Ascending aorta (tissue), 2 donors: ENCODE data around the gene TMEM151B. TPM values are rescaled to one million over a fixed set of nuclear protein-coding genes. Genes with fewer than 3 reads are reported as not detected.
A peak's percentile ranks its signal among the peaks of the same experiment; 100 is the strongest.

Experiments used
- DNase-seq, 2 donors: peaks; one replicate each; pipeline ENCODE4 v3.0.0-alpha.2; 2019; ENCODE audit warnings: low spot score in 2 of 2
- H3K27ac ChIP-seq, 2 donors: fragments of 200-600 bp; sonication (generic); one replicate each; pipeline ENCODE4 v1.5.1; 2016 to 2017; ENCODE audit warnings: mild to moderate bottlenecking in 1 of 2
- H3K27me3 ChIP-seq: fragments of 200-600 bp; sonication (generic); one replicate; pipeline ENCODE4 v1.5.1; 2017
- H3K36me3 ChIP-seq, 2 donors: fragments of 200-600 bp; sonication (generic); one replicate each; pipeline ENCODE4 v1.5.1; 2016
- H3K4me1 ChIP-seq, 2 donors: fragments of 200-600 bp; sonication (generic); one replicate each; pipeline ENCODE4 v1.5.1; 2016 to 2017; ENCODE audit warnings: mild to moderate bottlenecking in 1 of 2
- H3K4me3 ChIP-seq, 2 donors: fragments of 200-600 bp; sonication (generic); one replicate each; pipeline ENCODE4 v1.5.1; 2016 to 2017; ENCODE audit warnings: mild to moderate bottlenecking in 1 of 2
- H3K9me3 ChIP-seq, 2 donors: fragments of 200-600 bp; sonication (generic); one replicate each; pipeline ENCODE4 v1.5.1; 2016
- CTCF ChIP-seq, 3 experiments: fragments of 200-600 bp in 2 of 3; fragments of 450-650 bp in 1 of 3; sonication (generic) in 2 of 3; IDR thresholded peaks; one replicate each; pipeline ENCODE4 v1.5.1; 2016 to 2019; ENCODE audit warnings: antibody characterized with exemption in 3 of 3, mild to moderate bottlenecking in 1 of 3, moderate library complexity in 1 of 3
- intact Hi-C: fragments of 100-400 bp; cut with DNase I; formaldehyde crosslinking; loops from one replicate; pipeline ENCODE4 v1.15.1; 2023
- total RNA-seq: library from RNA; depleted of rRNA; stranded (reverse); fragments of >200 nt; gene quantifications from one replicate; pipeline ENCODE4 v1.1.0, GENCODE V29; 2016

TMEM151B gene
- not detected for total RNA-seq

- H3K9me3 ChIP-seq = no peaks in the 10 kb centered on the region
- no peak within 1 kb of the TSS for H3K27ac ChIP-seq
- H3K36me3 ChIP-seq = no peaks in the 10 kb centered on the region
- no peak for TF ChIP-seq CTCF (IDR thresholded peaks at IDR 0.05)
- peaks cover 0 to 2% of the 10 kb centered on the region in 2 donors for H3K4me1 ChIP-seq
- no peak for DNase-seq
- intact Hi-C loops = loop anchor here (5.0 kb wide), 3 partner anchors 42 to 187 kb away; partner anchors contain the start of genes AARS2 and CDC5L
- H3K4me3 ChIP-seq = peak within 1 kb of the TSS; percentile 48 to 58
- peaks cover 13% of the 10 kb centered on the region for H3K27me3 ChIP-seq
Measured at GRCh38 chr6:44269921-44270525, at the start of gene TMEM151B. Gene TMEM151B, plus strand, starts transcription at chr6:44270450. Its CDS starts 293 bp downstream, at chr6:44270743.

- Histone ChIP-seq H3K27ac (peak overlapping the region; percentile 95 to 99), H3K4me3 (peak overlapping the region in 1 of 2 donors; percentile 90), H3K36me3 (no peaks in the 10 kb centered on the region), H3K9me3 (no peaks in the 10 kb centered on the region), H3K4me1 (peaks cover 38 to 64% of the 10 kb centered on the region in 2 donors), H3K27me3 (no peaks in the 10 kb centered on the region)
- no peak for DNase-seq
- intact Hi-C loops = loop anchor here (1.0 to 5.0 kb wide), 5 partner anchors 16 to 166 kb away; partner anchors contain the start of genes CDC5L, MRPL14 and TMEM63B
- TF ChIP-seq CTCF (IDR thresholded peaks at IDR 0.05) = no peak
Measured at GRCh38 chr6:44220913-44221290, 49.3 kb upstream of the TMEM151B start.

- peak; percentile 84 to 91 (median 86) for TF ChIP-seq CTCF (IDR thresholded peaks at IDR 0.05)
- Histone ChIP-seq H3K4me3 (peak overlapping the region; percentile 71 to 94), H3K27me3 (no peaks in the 10 kb centered on the region), H3K27ac (peak overlapping the region; percentile 95 to 99), H3K9me3 (no peaks in the 10 kb centered on the region), H3K36me3 (no peaks in the 10 kb centered on the region), H3K4me1 (peaks cover 44 to 69% of the 10 kb centered on the region in 2 donors)
- DNase-seq = peak; percentile 96 to 97
- intact Hi-C loops = loop anchor here (1.0 to 5.0 kb wide), 5 partner anchors 16 to 166 kb away; partner anchors contain the start of genes CDC5L, MRPL14 and TMEM63B
Measured at GRCh38 chr6:44221291-44221960, 48.8 kb upstream of the TMEM151B start.

- Histone ChIP-seq H3K4me3 (peak overlapping the region; percentile 71 to 94), H3K36me3 (no peaks in the 10 kb centered on the region), H3K27me3 (no peaks in the 10 kb centered on the region), H3K9me3 (no peaks in the 10 kb centered on the region), H3K27ac (peak overlapping the region; percentile 95 to 99), H3K4me1 (peaks cover 46 to 66% of the 10 kb centered on the region in 2 donors)
- DNase-seq = no peak
- intact Hi-C loops = loop anchor here (1.0 to 5.0 kb wide), 7 partner anchors 15 to 165 kb away; partner anchors contain the start of genes CDC5L, MRPL14, SLC35B2 and TMEM63B
- TF ChIP-seq CTCF (IDR thresholded peaks at IDR 0.05) = no peak
Measured at GRCh38 chr6:44221961-44222335, 48.3 kb upstream of the TMEM151B start.

- intact Hi-C loops = loop anchor here (1.0 to 5.0 kb wide), 4 partner anchors 12 to 95 kb away; partner anchors contain the start of genes MRPL14, SLC35B2 and TMEM63B
- Histone ChIP-seq H3K9me3 (no peaks in the 10 kb centered on the region), H3K27ac (peak overlapping the region; percentile 95 to 99), H3K4me1 (peaks cover 52 to 66% of the 10 kb centered on the region in 2 donors), H3K36me3 (no peaks in the 10 kb centered on the region), H3K4me3 (peak overlapping the region; percentile 71 to 94), H3K27me3 (no peaks in the 10 kb centered on the region)
- peak in 1 of 2 donors; percentile 67 for DNase-seq
- no peak for TF ChIP-seq CTCF (IDR thresholded peaks at IDR 0.05)
Measured at GRCh38 chr6:44222486-44223318, 47.5 kb upstream of the TMEM151B start.
